HCT116 (cell line): ENCODE measurements around the gene STYXL1. TPM values are rescaled to one million over a fixed set of nuclear protein-coding genes. Genes with fewer than 3 reads are reported as not detected.

Source experiments
- ATAC-seq: fragments of 200-7000 bp; cut with Tn5 transposase; 2 replicates; pipeline ENCODE4 v1.9.1; 2020; ENCODE audit warnings: mild to moderate bottlenecking, moderate library complexity
- BruUV-seq: library from RNA; stranded (reverse); fragments of 400-500 nt; replicated peaks from 2 replicates; lab custom pipeline; 2021; lab: Mats Ljungman, UMichigan
- CTCF ChIA-PET: fragments of 300-600 bp; sonication (Branson Sonifier 250); formaldehyde crosslinking; loops from one replicate; lab custom pipeline; 2021; ENCODE audit warnings: antibody characterized with exemption; lab: Charles Lee
- POLR2A ChIA-PET: fragments of 300-600, 350-600 bp; sonication (Branson Sonifier 250); formaldehyde crosslinking; loops from one replicate; lab custom pipeline; 2021; ENCODE audit warnings: antibody characterized with exemption; lab: Charles Lee
- RAD21 ChIA-PET, 2 experiments: fragments of 300-600 bp; sonication (Branson Sonifier 250); formaldehyde crosslinking; loops; one replicate each; lab custom pipeline; 2023; ENCODE audit warnings: low total read pairs in 2 of 2; ENCODE audit not compliant: uncharacterized antibody in 2 of 2, unreplicated experiment in 2 of 2, low non-redundant PET in 1 of 2; lab: Charles Lee
- DNase-seq: peaks from one replicate; pipeline ENCODE4 v3.0.0-alpha.2; 2010; ENCODE audit warnings: low read depth, low spot score
- H2AFZ ChIP-seq: fragments of 200-600 bp; shearing (Covaris generic), sonication (generic); 2 replicates; pipeline ENCODE4 v1.6.1; 2017; ENCODE audit warnings: low read depth, mixed run types, mixed read lengths, antibody characterized with exemption, low read length; ENCODE audit not compliant: poor library complexity, severe bottlenecking
- H3K27ac ChIP-seq: 2 replicates; pipeline ENCODE4 v1.5.1; 2012; ENCODE audit warnings: low read depth, low read length
- H3K27me3 ChIP-seq: fragments of 200-600 bp; sonication (generic); 2 replicates; pipeline ENCODE4 v1.6.1; 2016; ENCODE audit warnings: mixed run types, low read length, mixed read lengths; ENCODE audit not compliant: insufficient read depth
- H3K36me3 ChIP-seq, 2 experiments: fragments of 200-500 bp in 1 of 2; fragments of 200-600 bp in 1 of 2; sonication (Bioruptor generic) in 1 of 2; sonication (generic) in 1 of 2; 2 replicates each; pipeline versions ENCODE4 v1.5.1 to v1.6.1; 2014 to 2016; ENCODE audit warnings: low read length in 2 of 2, inconsistent platforms in 1 of 2, mixed read lengths in 1 of 2, mixed run types in 1 of 2; ENCODE audit not compliant: insufficient read depth in 2 of 2, control insufficient read depth in 1 of 2
- H3K4me1 ChIP-seq, 2 experiments: fragments of 200-600 bp in 1 of 2; sonication (generic) in 1 of 2; 2 replicates each; pipeline versions ENCODE4 v1.5.1 to v1.6.1; 2012 to 2017; ENCODE audit warnings: low read length in 2 of 2, inconsistent platforms in 1 of 2, mild to moderate bottlenecking in 1 of 2, mixed read lengths in 1 of 2, mixed run types in 1 of 2, moderate library complexity in 1 of 2; ENCODE audit not compliant: insufficient read depth in 2 of 2, control insufficient read depth in 1 of 2
- H3K4me2 ChIP-seq: fragments of 200-600 bp; sonication (generic); 2 replicates; pipeline ENCODE4 v1.6.1; 2017; ENCODE audit warnings: mixed run types, low read length, mixed read lengths
- H3K4me3 ChIP-seq, 2 experiments: fragments of 200-600 bp in 1 of 2; sonication (generic) in 1 of 2; replicated peaks in 1 of 2; 2 replicates each; pipeline ENCODE4 v1.5.1; 2011 to 2016; ENCODE audit warnings: low read length in 2 of 2, control low read depth in 1 of 2, low read depth in 1 of 2, mild to moderate bottlenecking in 1 of 2, mixed read lengths in 1 of 2, mixed run types in 1 of 2
- H3K79me2 ChIP-seq: fragments of 200-600 bp; sonication (generic); 2 replicates; pipeline ENCODE4 v1.6.1; 2017; ENCODE audit warnings: mild to moderate bottlenecking, mixed run types, low read length, moderate library complexity, mixed read lengths; ENCODE audit not compliant: insufficient read depth
- H3K9ac ChIP-seq: fragments of 200-600 bp; sonication (generic); 2 replicates; pipeline ENCODE4 v1.6.1; 2016; ENCODE audit warnings: low read length, mixed read lengths
- H3K9me2 ChIP-seq: fragments of 200-600 bp; sonication (generic), shearing (Covaris generic); 2 replicates; pipeline ENCODE4 v1.6.1; 2017; ENCODE audit warnings: mixed run types, mild to moderate bottlenecking, moderate library complexity; ENCODE audit not compliant: insufficient read depth
- H3K9me3 ChIP-seq, 2 experiments: fragments of 200-500 bp in 1 of 2; fragments of 200-600 bp in 1 of 2; sonication (Bioruptor generic) in 1 of 2; sonication (generic) in 1 of 2; 2 replicates each; pipeline ENCODE4 v1.6.1; 2014 to 2017; ENCODE audit warnings: low read length in 2 of 2, mixed read lengths in 2 of 2, inconsistent platforms in 1 of 2, low read depth in 1 of 2, mild to moderate bottlenecking in 1 of 2, mixed run types in 1 of 2, moderate library complexity in 1 of 2; ENCODE audit not compliant: control insufficient read depth in 1 of 2, insufficient read depth in 1 of 2
- H4K20me1 ChIP-seq: fragments of 200-600 bp; sonication (generic), shearing (Covaris generic); 2 replicates; pipeline ENCODE4 v1.6.1; 2017; ENCODE audit warnings: mixed run types, mild to moderate bottlenecking, moderate library complexity; ENCODE audit not compliant: insufficient read depth
- EZH2 ChIP-seq: fragments of 200-600 bp; sonication (generic); IDR thresholded peaks from 2 replicates; pipeline ENCODE4 v1.6.1; 2017; ENCODE audit warnings: antibody characterized with exemption, mixed run types
- EZH2phosphoT487 ChIP-seq: fragments of 200-600 bp; IDR thresholded peaks from 2 replicates; pipeline ENCODE4 v1.6.1; 2018; ENCODE audit warnings: antibody characterized with exemption, borderline replicate concordance
- FOSL1 ChIP-seq: IDR thresholded peaks from 2 replicates; pipeline ENCODE4 v1.6.1; 2012; ENCODE audit warnings: low read depth
- POLR2AphosphoS5 ChIP-seq: IDR thresholded peaks from 2 replicates; pipeline ENCODE4 v1.6.1; 2011; ENCODE audit warnings: mild to moderate bottlenecking, low read depth, low read length, moderate library complexity
- SIN3A ChIP-seq: IDR thresholded peaks from 2 replicates; pipeline ENCODE4 v1.6.1; 2012; ENCODE audit warnings: low read depth
- ZNF274 ChIP-seq: fragments of 200-500 bp; sonication (Bioruptor generic); IDR thresholded peaks from 2 replicates; pipeline ENCODE4 v1.6.1; 2014; ENCODE audit warnings: mild to moderate bottlenecking, low read depth, low read length, inconsistent platforms
- intact Hi-C: fragments of 100-400 bp; cut with micrococcal nuclease; formaldehyde crosslinking; loops from 2 replicates; pipeline ENCODE4 v1.10.0; 2022
- total RNA-seq: library from RNA; stranded (reverse); gene quantifications from one replicate; pipeline ENCODE4 v1.2.1, GENCODE V29; 2021; ENCODE audit not compliant: unreplicated experiment

STYXL1 gene
- total RNA-seq, 1 experiment from 2014 or later = 32.5 TPM

GRCh38 chr7:75985009-75985517 is 62.7 kb downstream of the STYXL1 start:
- BruUV-seq = no TSS peak
- intact Hi-C loops = no loop called here
- H3K4me2 ChIP-seq = no peak overlapping the region
- no peak overlapping the region for H3K27ac ChIP-seq
- H3K4me1 ChIP-seq = peaks cover 4 to 19% of the 10 kb centered on the region in 2 experiments
- CTCF ChIA-PET = no interaction called here
- ATAC-seq = no peak
- no peak overlapping the region for H3K4me3 ChIP-seq
- H2AFZ ChIP-seq = no peak overlapping the region
- RAD21 ChIA-PET = no interaction called here
- no peaks in the 10 kb centered on the region for H3K27me3 ChIP-seq
- TF ChIP-seq EZH2 = no peak
- no peak for TF ChIP-seq EZH2phosphoT487
- no peak for TF ChIP-seq ZNF274
- no peak for TF ChIP-seq POLR2AphosphoS5
- DNase-seq = no peak
- H3K9ac ChIP-seq = no peak overlapping the region
- H3K36me3 ChIP-seq = peaks cover 0 to 14% of the 10 kb centered on the region in 2 experiments; a peak in 2 of 4 replicates
- no peaks in the 10 kb centered on the region for H3K9me3 ChIP-seq
- H3K9me2 ChIP-seq = no peaks in the 10 kb centered on the region
- no peaks in the 10 kb centered on the region for H3K79me2 ChIP-seq
- no peaks in the 10 kb centered on the region for H4K20me1 ChIP-seq
- POLR2A ChIA-PET = no interaction called here

GRCh38 chr7:75984130-75985008 is 63.4 kb downstream of the STYXL1 start:
- DNase-seq (no peak), ATAC-seq (no peak)
- CTCF ChIA-PET = no interaction called here
- peaks cover 0 to 13% of the 10 kb centered on the region in 2 experiments; a peak in 3 of 4 replicates for H3K4me1 ChIP-seq
- no peaks in the 10 kb centered on the region for H3K27me3 ChIP-seq
- POLR2A ChIA-PET = no interaction called here
- no peaks in the 10 kb centered on the region for H3K79me2 ChIP-seq
- no peak overlapping the region for H2AFZ ChIP-seq
- no TSS peak for BruUV-seq
- RAD21 ChIA-PET = no interaction called here
- no peak overlapping the region for H3K9ac ChIP-seq
- no peak overlapping the region for H3K4me2 ChIP-seq
- H3K27ac ChIP-seq = no peak overlapping the region
- intact Hi-C loops = no loop called here
- no peaks in the 10 kb centered on the region for H3K9me3 ChIP-seq
- H3K9me2 ChIP-seq = no peaks in the 10 kb centered on the region
- H3K4me3 ChIP-seq = no peak overlapping the region
- H4K20me1 ChIP-seq = no peaks in the 10 kb centered on the region
- TF ChIP-seq FOSL1 = no peak
- TF ChIP-seq SIN3A = no peak
- TF ChIP-seq, all 23 proteins: peak for 0
- peaks cover 0 to 14% of the 10 kb centered on the region in 2 experiments; a peak in 2 of 4 replicates for H3K36me3 ChIP-seq
